ENCODE data around the gene ALG9.

The ALG9 gene

DNA sequence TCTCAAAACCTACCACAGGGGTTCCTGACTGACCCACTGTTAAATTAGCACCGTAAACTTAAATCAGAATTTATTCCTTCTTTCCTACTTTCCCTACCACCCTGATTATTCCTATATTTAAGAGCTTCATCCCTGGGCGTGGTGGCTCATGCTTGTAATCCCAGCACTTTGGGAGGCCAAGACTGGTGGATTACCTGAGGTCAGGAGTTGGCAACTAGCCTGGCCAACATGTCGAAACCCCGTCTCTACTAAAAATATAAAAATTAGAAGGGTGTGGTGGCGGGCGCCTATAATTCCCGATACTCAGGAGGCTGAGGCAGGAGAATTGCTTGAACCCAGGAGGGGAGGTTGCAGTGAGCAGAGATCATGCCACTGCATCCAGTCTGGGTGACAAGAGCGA, 20.3 kb downstream of the ALG9 start:
- H3K9ac ChIP-seq (ENCODE audit: low read length): no peak overlapping the region
- H3K4me1 ChIP-seq (ENCODE audit: low read length): no peaks in the 10 kb centered on the region
- no peak overlapping the region for H3K27ac ChIP-seq (ENCODE audit: low read length)
- H2AFZ ChIP-seq (ENCODE audit: low read depth, low read length): no peak overlapping the region
- H4K20me1 ChIP-seq (ENCODE audit: insufficient read depth, low read length): no peaks in the 10 kb centered on the region
- no peak for TF ChIP-seq EZH2phosphoT487 (IDR thresholded peaks at IDR 0.05; ENCODE audit: low read depth)
- TF ChIP-seq, protein P1, sequence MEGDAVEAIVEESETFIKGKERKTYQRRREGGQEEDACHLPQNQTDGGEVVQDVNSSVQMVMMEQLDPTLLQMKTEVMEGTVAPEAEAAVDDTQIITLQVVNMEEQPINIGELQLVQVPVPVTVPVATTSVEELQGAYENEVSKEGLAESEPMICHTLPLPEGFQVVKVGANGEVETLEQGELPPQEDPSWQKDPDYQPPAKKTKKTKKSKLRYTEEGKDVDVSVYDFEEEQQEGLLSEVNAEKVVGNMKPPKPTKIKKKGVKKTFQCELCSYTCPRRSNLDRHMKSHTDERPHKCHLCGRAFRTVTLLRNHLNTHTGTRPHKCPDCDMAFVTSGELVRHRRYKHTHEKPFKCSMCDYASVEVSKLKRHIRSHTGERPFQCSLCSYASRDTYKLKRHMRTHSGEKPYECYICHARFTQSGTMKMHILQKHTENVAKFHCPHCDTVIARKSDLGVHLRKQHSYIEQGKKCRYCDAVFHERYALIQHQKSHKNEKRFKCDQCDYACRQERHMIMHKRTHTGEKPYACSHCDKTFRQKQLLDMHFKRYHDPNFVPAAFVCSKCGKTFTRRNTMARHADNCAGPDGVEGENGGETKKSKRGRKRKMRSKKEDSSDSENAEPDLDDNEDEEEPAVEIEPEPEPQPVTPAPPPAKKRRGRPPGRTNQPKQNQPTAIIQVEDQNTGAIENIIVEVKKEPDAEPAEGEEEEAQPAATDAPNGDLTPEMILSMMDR (IDR thresholded peaks at IDR 0.05; ENCODE audit: low read depth, low read length): no peak
- no peak overlapping the region for H3K4me3 ChIP-seq (ENCODE audit: low read length)
- no peaks in the 10 kb centered on the region for H3K9me3 ChIP-seq (ENCODE audit: insufficient read depth, low read length)
- peaks cover 23% of the 10 kb centered on the region for H3K36me3 ChIP-seq (replicated peaks; ENCODE audit: low read depth, low read length)
- no peak overlapping the region for H3K4me2 ChIP-seq (ENCODE audit: low read length)
- H3K27me3 ChIP-seq (ENCODE audit: low read depth, low read length): no peaks in the 10 kb centered on the region
- H3K79me2 ChIP-seq (ENCODE audit: low read length): no peaks in the 10 kb centered on the region

DNA sequence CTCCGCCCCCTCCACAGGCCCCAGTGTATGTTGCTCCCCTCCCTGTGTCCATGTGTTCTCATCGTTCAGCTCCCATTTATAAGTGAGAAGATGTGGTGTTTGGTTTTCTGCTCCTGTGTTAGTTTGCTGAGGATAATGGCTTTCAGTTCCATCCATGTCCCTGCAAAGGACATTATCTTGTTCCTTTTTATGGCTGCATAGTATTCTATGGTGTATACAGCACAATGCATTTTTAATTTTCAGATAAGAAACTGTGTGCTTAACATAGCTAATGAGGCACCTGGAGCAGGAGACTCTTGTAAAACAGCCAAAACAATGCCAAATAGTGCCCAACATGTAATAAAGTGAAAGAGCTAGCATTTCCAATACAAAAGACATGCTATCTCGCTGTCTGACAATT, 21.8 kb downstream of the ALG9 start:
- Histone ChIP-seq H3K4me2 (ENCODE audit: low read length) (no peak overlapping the region), H3K9me3 (ENCODE audit: insufficient read depth, low read length) (no peaks in the 10 kb centered on the region), H3K4me1 (ENCODE audit: low read length) (no peaks in the 10 kb centered on the region), H2AFZ (ENCODE audit: low read depth, low read length) (no peak overlapping the region), H4K20me1 (ENCODE audit: insufficient read depth, low read length) (no peaks in the 10 kb centered on the region), H3K79me2 (ENCODE audit: low read length) (no peaks in the 10 kb centered on the region), H3K9ac (ENCODE audit: low read length) (no peak overlapping the region), H3K4me3 (ENCODE audit: low read length) (no peak overlapping the region), H3K27me3 (ENCODE audit: low read depth, low read length) (no peaks in the 10 kb centered on the region), H3K27ac (ENCODE audit: low read length) (no peak overlapping the region), H3K36me3 (replicated peaks; ENCODE audit: low read depth, low read length) (peaks cover 22% of the 10 kb centered on the region)
- TF ChIP-seq EZH2phosphoT487 (IDR thresholded peaks at IDR 0.05; ENCODE audit: low read depth): no peak
- TF ChIP-seq, protein P1 (IDR thresholded peaks at IDR 0.05; ENCODE audit: low read depth, low read length): no peak

DNA sequence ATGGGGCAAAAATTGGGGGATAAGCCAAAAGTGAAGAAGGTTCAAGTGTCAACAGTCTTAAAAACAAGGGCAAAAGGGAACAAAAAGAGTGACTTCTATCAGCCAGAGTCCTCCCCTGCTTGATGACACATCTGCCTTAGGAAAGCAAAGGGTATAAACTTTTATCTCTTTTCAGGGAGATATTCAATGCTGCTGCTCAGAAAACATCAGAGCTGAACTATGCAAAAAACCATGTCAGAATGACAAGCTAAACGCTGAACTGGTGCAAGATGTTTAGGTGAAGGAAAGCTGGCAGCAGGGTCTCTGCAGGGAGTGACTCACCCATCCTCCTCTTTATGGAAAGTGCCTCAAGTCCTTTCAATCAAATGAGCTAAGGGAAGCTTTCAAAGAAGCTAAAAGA, 24.7 kb downstream of the ALG9 start:
- Histone ChIP-seq H3K4me1 (ENCODE audit: low read length) (peaks cover 19% of the 10 kb centered on the region), H2AFZ (ENCODE audit: low read depth, low read length) (no peak overlapping the region), H4K20me1 (ENCODE audit: insufficient read depth, low read length) (no peaks in the 10 kb centered on the region), H3K27me3 (ENCODE audit: low read depth, low read length) (no peaks in the 10 kb centered on the region), H3K36me3 (replicated peaks; ENCODE audit: low read depth, low read length) (peaks cover 21% of the 10 kb centered on the region), H3K27ac (ENCODE audit: low read length) (no peak overlapping the region), H3K9ac (ENCODE audit: low read length) (no peak overlapping the region), H3K4me2 (ENCODE audit: low read length) (no peak overlapping the region), H3K79me2 (ENCODE audit: low read length) (no peaks in the 10 kb centered on the region), H3K4me3 (ENCODE audit: low read length) (no peak overlapping the region), H3K9me3 (ENCODE audit: insufficient read depth, low read length) (no peaks in the 10 kb centered on the region)
- TF ChIP-seq EZH2phosphoT487 (IDR thresholded peaks at IDR 0.05; ENCODE audit: low read depth): no peak
- TF ChIP-seq, protein P1 (IDR thresholded peaks at IDR 0.05; ENCODE audit: low read depth, low read length): no peak

DNA sequence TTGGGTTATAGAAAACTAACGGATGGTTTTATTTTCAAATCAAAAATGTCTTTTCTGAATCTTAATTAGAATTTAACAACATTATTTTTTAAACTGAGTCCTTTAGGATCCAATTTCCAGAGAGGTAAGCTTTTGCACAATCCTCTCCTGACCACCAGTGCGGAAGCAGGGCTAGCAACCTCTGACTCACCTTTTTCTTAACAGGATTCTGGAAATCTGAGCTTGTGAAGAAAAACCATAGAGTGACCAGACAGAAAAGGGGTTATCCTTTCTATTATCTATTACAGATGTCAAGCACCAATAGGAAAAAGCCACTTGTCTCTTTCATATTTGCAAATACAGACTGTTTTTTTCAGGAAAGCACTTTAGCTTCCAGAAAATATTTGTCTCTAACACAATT, 25.3 kb downstream of the ALG9 start:
- Histone ChIP-seq H3K79me2 (ENCODE audit: low read length) (no peaks in the 10 kb centered on the region), H3K4me3 (ENCODE audit: low read length) (no peak overlapping the region), H3K9ac (ENCODE audit: low read length) (no peak overlapping the region), H3K27me3 (ENCODE audit: low read depth, low read length) (no peaks in the 10 kb centered on the region), H3K4me2 (ENCODE audit: low read length) (no peak overlapping the region), H3K27ac (ENCODE audit: low read length) (no peak overlapping the region), H3K4me1 (ENCODE audit: low read length) (peaks cover 24% of the 10 kb centered on the region), H4K20me1 (ENCODE audit: insufficient read depth, low read length) (no peaks in the 10 kb centered on the region), H3K9me3 (ENCODE audit: insufficient read depth, low read length) (no peaks in the 10 kb centered on the region), H3K36me3 (replicated peaks; ENCODE audit: low read depth, low read length) (peaks cover 21% of the 10 kb centered on the region), H2AFZ (ENCODE audit: low read depth, low read length) (no peak overlapping the region)
- TF ChIP-seq EZH2phosphoT487 (IDR thresholded peaks at IDR 0.05; ENCODE audit: low read depth): no peak
- TF ChIP-seq, protein P1 (IDR thresholded peaks at IDR 0.05; ENCODE audit: low read depth, low read length): no peak
